ENCODE data around the gene NOBOX.

The NOBOX gene

DNA sequence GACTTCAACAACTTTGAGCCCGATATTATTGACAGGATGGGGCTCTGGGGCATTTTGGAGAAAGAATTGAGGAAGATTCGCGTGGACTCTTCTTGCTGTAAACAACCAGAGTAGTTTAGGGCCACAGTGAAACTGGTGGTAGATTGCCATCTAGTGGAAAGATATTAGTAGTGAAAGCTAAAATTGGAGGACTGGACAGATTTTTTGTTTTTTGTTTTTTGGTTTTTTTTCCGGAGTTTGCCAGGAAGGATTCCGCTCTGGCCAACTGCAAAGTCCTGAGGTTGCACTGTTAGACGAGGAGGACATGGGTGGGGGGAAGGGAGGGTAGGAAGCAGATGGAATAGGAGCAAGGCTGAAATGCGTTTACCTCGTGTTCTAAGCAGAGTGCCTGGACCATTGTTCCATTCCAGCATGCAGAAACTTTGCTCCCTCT lies 11.7 kb downstream of the NOBOX start:
- TF ChIP-seq ZFX (IDR thresholded peaks at IDR 0.05): no peak
- TF ChIP-seq, protein P1, sequence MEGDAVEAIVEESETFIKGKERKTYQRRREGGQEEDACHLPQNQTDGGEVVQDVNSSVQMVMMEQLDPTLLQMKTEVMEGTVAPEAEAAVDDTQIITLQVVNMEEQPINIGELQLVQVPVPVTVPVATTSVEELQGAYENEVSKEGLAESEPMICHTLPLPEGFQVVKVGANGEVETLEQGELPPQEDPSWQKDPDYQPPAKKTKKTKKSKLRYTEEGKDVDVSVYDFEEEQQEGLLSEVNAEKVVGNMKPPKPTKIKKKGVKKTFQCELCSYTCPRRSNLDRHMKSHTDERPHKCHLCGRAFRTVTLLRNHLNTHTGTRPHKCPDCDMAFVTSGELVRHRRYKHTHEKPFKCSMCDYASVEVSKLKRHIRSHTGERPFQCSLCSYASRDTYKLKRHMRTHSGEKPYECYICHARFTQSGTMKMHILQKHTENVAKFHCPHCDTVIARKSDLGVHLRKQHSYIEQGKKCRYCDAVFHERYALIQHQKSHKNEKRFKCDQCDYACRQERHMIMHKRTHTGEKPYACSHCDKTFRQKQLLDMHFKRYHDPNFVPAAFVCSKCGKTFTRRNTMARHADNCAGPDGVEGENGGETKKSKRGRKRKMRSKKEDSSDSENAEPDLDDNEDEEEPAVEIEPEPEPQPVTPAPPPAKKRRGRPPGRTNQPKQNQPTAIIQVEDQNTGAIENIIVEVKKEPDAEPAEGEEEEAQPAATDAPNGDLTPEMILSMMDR (conservative IDR thresholded peaks at IDR 0.05): peak; percentile 91
- no peak overlapping the region for H3K27ac ChIP-seq

DNA sequence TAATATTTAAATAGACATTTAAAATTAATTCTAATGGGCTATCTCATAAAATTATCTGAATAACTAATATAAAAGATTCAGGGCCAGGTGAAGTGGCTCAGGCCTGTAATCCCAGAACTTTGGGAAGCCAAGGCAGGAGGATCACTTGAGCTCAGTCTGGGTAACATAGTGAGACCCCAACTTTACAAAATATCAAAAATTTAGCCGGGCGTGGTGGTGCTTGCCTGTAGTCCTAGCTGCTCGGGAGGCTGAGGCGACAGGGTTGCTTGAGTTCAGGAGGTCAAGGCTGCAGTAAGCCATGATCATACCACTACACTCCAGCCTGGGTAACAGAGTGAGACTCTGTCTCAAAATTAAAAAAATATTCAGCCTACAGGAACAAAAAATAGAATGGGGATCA lies 12.5 kb downstream of the NOBOX start:
- no peak for TF ChIP-seq ZFX (IDR thresholded peaks at IDR 0.05)
- TF ChIP-seq, protein P1 (conservative IDR thresholded peaks at IDR 0.05): no peak
- H3K27ac ChIP-seq: no peak overlapping the region

DNA sequence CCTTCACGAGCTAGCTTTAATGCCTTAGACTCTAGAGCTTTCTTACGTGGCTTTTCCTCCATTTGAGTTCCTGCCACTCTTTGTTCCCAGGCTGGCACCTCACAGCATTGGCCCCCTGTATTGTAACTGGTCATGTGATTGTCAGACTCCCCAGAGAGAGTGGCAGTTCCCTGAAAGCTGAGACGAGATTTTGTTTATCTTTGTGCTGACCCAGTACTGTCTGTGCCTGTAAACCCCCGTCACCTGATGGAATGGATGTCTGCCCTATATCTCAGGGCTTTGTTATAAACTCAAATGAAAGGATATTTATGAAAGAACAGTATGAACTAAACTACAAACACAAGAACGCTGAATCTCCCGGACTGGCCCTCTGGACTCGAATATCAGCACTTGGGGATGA lies 13.0 kb downstream of the NOBOX start:
- H3K27ac ChIP-seq: peak overlapping the region; percentile 39; the same call in 1 of the 2 replicates
- TF ChIP-seq ZFX (IDR thresholded peaks at IDR 0.05): no peak
- TF ChIP-seq, protein P1 (conservative IDR thresholded peaks at IDR 0.05): no peak

GRCh38 chr7:144388950-144389349 lies 14.5 kb downstream of the NOBOX start:
- H3K27ac ChIP-seq: no peak overlapping the region
- no peak for TF ChIP-seq ZFX (IDR thresholded peaks at IDR 0.05)

DNA sequence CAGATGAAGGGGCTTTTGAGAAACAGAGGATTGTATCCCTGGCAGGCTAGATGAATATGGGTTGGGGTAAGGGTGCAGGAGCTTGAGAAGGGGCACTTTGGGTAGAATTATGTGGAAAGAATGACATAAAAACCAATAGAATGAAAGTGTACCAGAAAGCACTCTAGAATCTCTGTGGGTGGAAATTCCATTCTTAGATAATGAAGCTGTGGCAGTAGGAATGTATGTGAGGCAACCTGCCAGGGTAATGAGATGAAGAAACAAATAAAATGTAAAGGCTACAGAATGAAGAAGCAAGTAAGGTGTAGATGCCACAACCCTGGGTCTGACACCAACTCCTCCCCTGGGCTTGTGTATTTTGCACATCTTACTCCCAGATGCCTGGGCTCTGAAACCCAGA lies 16.8 kb downstream of the NOBOX start:
- TF ChIP-seq ZFX (IDR thresholded peaks at IDR 0.05): no peak
- TF ChIP-seq, protein P1 (conservative IDR thresholded peaks at IDR 0.05): no peak
- no peak overlapping the region for H3K27ac ChIP-seq

DNA sequence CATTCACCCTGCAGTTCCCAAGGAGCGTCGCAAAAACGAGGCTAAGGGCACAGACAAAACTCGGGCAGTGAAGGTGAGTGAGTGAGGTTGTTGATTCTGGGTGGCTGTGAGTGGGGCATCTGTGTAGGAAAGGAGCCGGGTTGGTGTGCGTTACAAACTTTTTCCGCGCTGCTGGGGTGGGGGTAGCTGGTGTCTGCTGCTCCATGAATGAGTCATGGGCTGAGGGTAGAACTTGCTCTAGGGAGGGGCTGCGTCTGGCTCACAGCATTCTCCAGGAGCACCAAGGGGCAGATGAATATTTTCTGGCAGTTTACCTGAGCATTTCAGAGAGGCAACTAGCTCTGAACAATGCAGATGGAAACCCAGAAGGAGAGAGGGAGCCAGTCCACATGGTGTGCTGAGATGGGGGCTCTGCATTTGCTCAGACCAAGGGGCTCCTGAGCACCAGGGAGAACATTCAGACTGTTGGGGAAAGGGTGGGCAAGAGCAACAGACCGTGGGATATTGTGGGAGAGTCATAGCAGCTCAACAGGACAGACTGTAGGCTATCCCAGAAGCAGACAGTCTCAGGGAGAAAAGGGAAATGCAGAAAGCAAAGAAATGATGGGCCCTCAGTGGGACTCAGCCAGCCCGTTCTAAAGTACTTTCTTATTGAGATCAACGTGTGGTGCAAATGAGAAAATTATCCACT lies 18.8 kb downstream of the NOBOX start:
- TF ChIP-seq ZFX (IDR thresholded peaks at IDR 0.05): no peak
- TF ChIP-seq, protein P1 (conservative IDR thresholded peaks at IDR 0.05): no peak
- H3K27ac ChIP-seq: no peak overlapping the region

GRCh38 chr7:144384071-144384470 lies 19.4 kb downstream of the NOBOX start:
- H3K27ac ChIP-seq: no peak overlapping the region
- TF ChIP-seq ZFX (IDR thresholded peaks at IDR 0.05): no peak
- TF ChIP-seq, protein P1 (conservative IDR thresholded peaks at IDR 0.05): no peak
